Ovary (tissue), 3 donors: ENCODE results near the gene ISCA2.

ENCODE experiments used
- EP300 ChIP-seq: sonication (generic); formaldehyde crosslinking; IDR thresholded peaks from one replicate; pipeline ENCODE4 v1.6.1; 2017; ENCODE audit warnings: antibody characterized with exemption
- POLR2A ChIP-seq: fragments of 450-650 bp; IDR thresholded peaks from one replicate; pipeline ENCODE4 v1.6.1; 2017; ENCODE audit warnings: antibody characterized with exemption, mild to moderate bottlenecking, moderate library complexity
- TF ChIP-seq, protein P1 (sequence below), 3 donors: fragments of 450-650 bp in 2 of 3; fragments of 200-600 bp in 1 of 3; IDR thresholded peaks; one replicate each; pipeline versions ENCODE4 v1.5.1 to v1.8.0; 2016 to 2022; ENCODE audit warnings: antibody characterized with exemption in 3 of 3, mild to moderate bottlenecking in 1 of 3
- donor health status: DM: no; HTN: no; CAD: no.

DNA sequence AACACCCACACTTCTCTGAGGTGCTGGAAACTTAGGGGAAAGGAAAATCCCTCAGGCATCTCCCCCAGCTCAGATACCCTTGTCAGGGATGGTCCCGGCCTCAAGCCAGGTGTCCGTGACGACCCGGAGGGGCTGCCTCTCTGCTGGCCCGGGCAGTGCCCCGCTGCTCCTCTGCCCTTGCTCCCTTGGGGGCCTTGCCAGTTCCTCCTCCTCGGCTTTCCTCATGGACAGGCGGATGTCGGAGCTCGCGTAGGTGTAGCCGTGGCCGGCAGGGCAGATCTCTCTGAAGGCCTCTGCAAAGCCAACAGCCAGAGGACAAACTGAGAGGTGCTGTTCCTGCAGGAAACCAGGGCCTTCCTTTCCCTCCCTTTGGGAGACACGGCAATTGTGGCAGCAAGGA lies 34.8 kb downstream of the ISCA2 start:
- TF ChIP-seq, protein P1, sequence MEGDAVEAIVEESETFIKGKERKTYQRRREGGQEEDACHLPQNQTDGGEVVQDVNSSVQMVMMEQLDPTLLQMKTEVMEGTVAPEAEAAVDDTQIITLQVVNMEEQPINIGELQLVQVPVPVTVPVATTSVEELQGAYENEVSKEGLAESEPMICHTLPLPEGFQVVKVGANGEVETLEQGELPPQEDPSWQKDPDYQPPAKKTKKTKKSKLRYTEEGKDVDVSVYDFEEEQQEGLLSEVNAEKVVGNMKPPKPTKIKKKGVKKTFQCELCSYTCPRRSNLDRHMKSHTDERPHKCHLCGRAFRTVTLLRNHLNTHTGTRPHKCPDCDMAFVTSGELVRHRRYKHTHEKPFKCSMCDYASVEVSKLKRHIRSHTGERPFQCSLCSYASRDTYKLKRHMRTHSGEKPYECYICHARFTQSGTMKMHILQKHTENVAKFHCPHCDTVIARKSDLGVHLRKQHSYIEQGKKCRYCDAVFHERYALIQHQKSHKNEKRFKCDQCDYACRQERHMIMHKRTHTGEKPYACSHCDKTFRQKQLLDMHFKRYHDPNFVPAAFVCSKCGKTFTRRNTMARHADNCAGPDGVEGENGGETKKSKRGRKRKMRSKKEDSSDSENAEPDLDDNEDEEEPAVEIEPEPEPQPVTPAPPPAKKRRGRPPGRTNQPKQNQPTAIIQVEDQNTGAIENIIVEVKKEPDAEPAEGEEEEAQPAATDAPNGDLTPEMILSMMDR (IDR thresholded peaks at IDR 0.05) = no peak
- no peak for TF ChIP-seq EP300
- no peak for TF ChIP-seq POLR2A
